Adrenal gland (tissue), 5 donors: ENCODE data around the gene ADAT3.

Experiments
- CTCF ChIP-seq, 6 experiments: fragments of 450-650 bp in 4 of 6; fragments of 200-600 bp in 2 of 6; sonication (generic) in 1 of 6; IDR thresholded peaks; 1 replicate in 5 of 6; 2 replicates in 1 of 6; pipeline versions ENCODE4 v1.5.1 to v1.8.0; 2016 to 2021; ENCODE audit warnings: antibody characterized with exemption in 6 of 6, mild to moderate bottlenecking in 2 of 6, moderate library complexity in 1 of 6
- POLR2A ChIP-seq, 2 donors: fragments of 450-650 bp; IDR thresholded peaks; one replicate each; pipeline ENCODE4 v1.6.1; 2017; ENCODE audit warnings: antibody characterized with exemption in 2 of 2, mild to moderate bottlenecking in 2 of 2, moderate library complexity in 1 of 2
- donor health status: DM: no; HTN: no; CAD: no.

- no peak for TF ChIP-seq CTCF (IDR thresholded peaks at IDR 0.05)
- TF ChIP-seq POLR2A (IDR thresholded peaks at IDR 0.05) = no peak
Observed at GRCh38 chr19:1957562-1958248, 52.5 kb downstream of the ADAT3 start.
